ENCODE measurements around the gene C14orf93. TPM values are rescaled to one million over a fixed set of nuclear protein-coding genes. Genes with fewer than 3 reads are reported as not detected.

Gene C14orf93
- total RNA-seq, 3 donors from 2014 or later, result 10.8 to 24.1 (median 19.4) TPM

GRCh38 chr14:23043754-23044153 lies 33.8 kb upstream of the C14orf93 start:
- no peak overlapping the region for H3K4me3 ChIP-seq
- H3K36me3 ChIP-seq, result no peaks in the 10 kb centered on the region
- H3K27ac ChIP-seq, result no peak overlapping the region
- no peak for DNase-seq (ENCODE audit: low spot score in 2 of 2)
- no peaks in the 10 kb centered on the region for H3K27me3 ChIP-seq
- intact Hi-C loops (cut with DNase I; ENCODE audit: low total_unique reads), result no loop called here
- no peaks in the 10 kb centered on the region for H3K4me1 ChIP-seq
- no peaks in the 10 kb centered on the region for H3K9me3 ChIP-seq
- TF ChIP-seq CTCF (IDR thresholded peaks at IDR 0.05) (no peak), POLR2AphosphoS5 (IDR thresholded peaks at IDR 0.05) (no peak), POLR2A (IDR thresholded peaks at IDR 0.05) (no peak)

GRCh38 chr14:23043145-23043544 lies 33.2 kb upstream of the C14orf93 start:
- no peak for DNase-seq (ENCODE audit: low spot score in 2 of 2)
- Histone ChIP-seq H3K9me3 (no peaks in the 10 kb centered on the region), H3K4me1 (no peaks in the 10 kb centered on the region), H3K36me3 (no peaks in the 10 kb centered on the region), H3K4me3 (no peak overlapping the region), H3K27me3 (no peaks in the 10 kb centered on the region), H3K27ac (no peak overlapping the region)
- TF ChIP-seq CTCF (IDR thresholded peaks at IDR 0.05) (no peak), POLR2AphosphoS5 (IDR thresholded peaks at IDR 0.05) (no peak), POLR2A (IDR thresholded peaks at IDR 0.05) (no peak)
- intact Hi-C loops (cut with DNase I; ENCODE audit: low total_unique reads), result no loop called here

GRCh38 chr14:23042162-23042965 lies 32.4 kb upstream of the C14orf93 start, which contains the start of gene PSMB11:
Gene PSMB11, plus strand, starts transcription at chr14:23042212. Its CDS starts 14 bp downstream, at chr14:23042226.
- DNase-seq (ENCODE audit: low spot score in 2 of 2), result no peak
- Histone ChIP-seq H3K4me3 (no peak within 1 kb of the TSS), H3K27ac (no peak within 1 kb of the TSS), H3K27me3 (no peaks in the 10 kb centered on the region), H3K36me3 (no peaks in the 10 kb centered on the region), H3K4me1 (no peaks in the 10 kb centered on the region), H3K9me3 (no peaks in the 10 kb centered on the region)
- intact Hi-C loops (cut with DNase I; ENCODE audit: low total_unique reads), result no loop called here
- TF ChIP-seq POLR2AphosphoS5 (IDR thresholded peaks at IDR 0.05), result no peak
- TF ChIP-seq POLR2A (IDR thresholded peaks at IDR 0.05), result no peak
- no peak for TF ChIP-seq CTCF (IDR thresholded peaks at IDR 0.05)

GRCh38 chr14:23041729-23042128 lies 31.8 kb upstream of the C14orf93 start:
- Histone ChIP-seq H3K27ac (no peak overlapping the region), H3K36me3 (no peaks in the 10 kb centered on the region), H3K9me3 (no peaks in the 10 kb centered on the region), H3K4me1 (no peaks in the 10 kb centered on the region), H3K4me3 (no peak overlapping the region), H3K27me3 (no peaks in the 10 kb centered on the region)
- no peak for DNase-seq (ENCODE audit: low spot score in 2 of 2)
- intact Hi-C loops (cut with DNase I; ENCODE audit: low total_unique reads), result no loop called here
- no peak for TF ChIP-seq POLR2A (IDR thresholded peaks at IDR 0.05)
- no peak for TF ChIP-seq POLR2AphosphoS5 (IDR thresholded peaks at IDR 0.05)
- TF ChIP-seq CTCF (IDR thresholded peaks at IDR 0.05), result no peak

GRCh38 chr14:23040100-23040499 lies 30.2 kb upstream of the C14orf93 start:
- TF ChIP-seq CTCF (IDR thresholded peaks at IDR 0.05) (no peak), POLR2AphosphoS5 (IDR thresholded peaks at IDR 0.05) (no peak), POLR2A (IDR thresholded peaks at IDR 0.05) (no peak)
- Histone ChIP-seq H3K4me1 (no peaks in the 10 kb centered on the region), H3K9me3 (no peaks in the 10 kb centered on the region), H3K4me3 (no peak overlapping the region), H3K36me3 (no peaks in the 10 kb centered on the region), H3K27ac (no peak overlapping the region), H3K27me3 (no peaks in the 10 kb centered on the region)
- intact Hi-C loops (cut with DNase I; ENCODE audit: low total_unique reads), result no loop called here
- no peak for DNase-seq (ENCODE audit: low spot score in 2 of 2)

Measured in breast epithelium (tissue), 4 donors.